ENCODE data around the gene PTPN14.
"Not testable (repeated sequence)": the region's sequence is repeated elsewhere in the genome, so short reads cannot be mapped to it uniquely, and the experiment has no call there.

Gene PTPN14

GRCh38 chr1:214540324-214540723 lies 11.1 kb downstream of the PTPN14 start:
- DNase-seq = peak; percentile 48 to 85

GRCh38 chr1:214538496-214538895 lies 12.9 kb downstream of the PTPN14 start:
- no peak for DNase-seq

- DNase-seq = no peak
Measured at GRCh38 chr1:214537872-214538473, 13.4 kb downstream of the PTPN14 start.

GRCh38 chr1:214537219-214537618 lies 14.2 kb downstream of the PTPN14 start:
- peak in 1 of 2 experiments; percentile 23 for DNase-seq

- DNase-seq = no peak
Measured at GRCh38 chr1:214532070-214532469, 19.3 kb downstream of the PTPN14 start.

- no peak for DNase-seq
Measured at GRCh38 chr1:214525535-214526019, 25.8 kb downstream of the PTPN14 start.

- no peak for DNase-seq
Measured at GRCh38 chr1:214524824-214525223, 26.6 kb downstream of the PTPN14 start.

- DNase-seq = no peak
Measured at GRCh38 chr1:214523124-214523824, 28.1 kb downstream of the PTPN14 start.

- DNase-seq = not testable (repeated sequence)
Measured at GRCh38 chr1:214521458-214521857, 29.9 kb downstream of the PTPN14 start.

GRCh38 chr1:214520544-214521165 lies 30.7 kb downstream of the PTPN14 start:
- peak in 1 of 2 experiments; percentile 30 for DNase-seq

GRCh38 chr1:214518361-214518760 lies 33.0 kb downstream of the PTPN14 start:
- DNase-seq = no peak

- DNase-seq = no peak
Measured at GRCh38 chr1:214516434-214517326, 34.7 kb downstream of the PTPN14 start.

- DNase-seq = no peak
Measured at GRCh38 chr1:214515544-214516433, 35.6 kb downstream of the PTPN14 start.

- no peak for DNase-seq
Measured at GRCh38 chr1:214514819-214515383, 36.5 kb downstream of the PTPN14 start.

- DNase-seq = peak; percentile 3 to 37
Measured at GRCh38 chr1:214514032-214514818, 37.2 kb downstream of the PTPN14 start.

GRCh38 chr1:214513394-214513793 lies 38.0 kb downstream of the PTPN14 start:
- DNase-seq = no peak

GRCh38 chr1:214511639-214511998 lies 39.8 kb downstream of the PTPN14 start:
- no peak for DNase-seq

GRCh38 chr1:214510914-214511638 lies 40.3 kb downstream of the PTPN14 start:
- DNase-seq = no peak

GRCh38 chr1:214510477-214510876 lies 40.9 kb downstream of the PTPN14 start:
- DNase-seq = no peak

- not testable (repeated sequence) for DNase-seq
Measured at GRCh38 chr1:214509622-214510021, 41.8 kb downstream of the PTPN14 start.
